NCI-H2081 (cell line): ENCODE data around the gene MMD.
"Not testable (repeated sequence)": the region's sequence is repeated elsewhere in the genome, so short reads cannot be mapped to it uniquely, and the experiment has no call there.

Experiments used
- DNase-seq, 2 experiments: peaks; one replicate each; lab custom pipeline; 2025; lab: John Stamatoyannopoulos, UW

The MMD gene

GRCh38 chr17:55391764-55392467 is 29.7 kb downstream of the MMD start:
- no peak for DNase-seq

GRCh38 chr17:55391244-55391757 is 30.3 kb downstream of the MMD start:
- no peak for DNase-seq

- no peak for DNase-seq
Observed at GRCh38 chr17:55390364-55390977, 31.2 kb downstream of the MMD start.

- not testable (repeated sequence) for DNase-seq
Observed at GRCh38 chr17:55389715-55390114, 31.9 kb downstream of the MMD start.

GRCh38 chr17:55388842-55389241 is 32.8 kb downstream of the MMD start:
- no peak for DNase-seq

- DNase-seq, result no peak
Observed at GRCh38 chr17:55386796-55387332, 34.8 kb downstream of the MMD start.

GRCh38 chr17:55384643-55385232 is 36.9 kb downstream of the MMD start:
- no peak for DNase-seq

GRCh38 chr17:55383771-55384642 is 37.6 kb downstream of the MMD start:
- DNase-seq, result no peak

- DNase-seq, result no peak
Observed at GRCh38 chr17:55381017-55381770, 40.4 kb downstream of the MMD start.

- DNase-seq, result no peak
Observed at GRCh38 chr17:55377671-55378275, 43.9 kb downstream of the MMD start.

GRCh38 chr17:55368706-55369105 is 52.9 kb downstream of the MMD start:
- no peak for DNase-seq

GRCh38 chr17:55366020-55366481 is 55.6 kb downstream of the MMD start:
- no peak for DNase-seq

GRCh38 chr17:55363033-55363432 is 58.6 kb downstream of the MMD start:
- DNase-seq, result no peak

- no peak for DNase-seq
Observed at GRCh38 chr17:55360971-55361370, 60.7 kb downstream of the MMD start.

GRCh38 chr17:55356434-55357328 is 65.0 kb downstream of the MMD start:
- peak; percentile 78 to 81 for DNase-seq

GRCh38 chr17:55354941-55355340 is 66.7 kb downstream of the MMD start:
- no peak for DNase-seq

GRCh38 chr17:55354010-55354409 is 67.6 kb downstream of the MMD start:
- no peak for DNase-seq

- DNase-seq, result no peak
Observed at GRCh38 chr17:55351226-55351625, 70.4 kb downstream of the MMD start.

GRCh38 chr17:55350825-55351205 is 70.8 kb downstream of the MMD start:
- DNase-seq, result no peak
